ES-I3 (cell line): Measurements from ENCODE around the gene GRK3.
"Not testable (repeated sequence)": the region's sequence is repeated elsewhere in the genome, so short reads cannot be mapped to it uniquely, and the experiment has no call there.

Source experiments
- H3K36me3 ChIP-seq: 2 replicates; pipeline ENCODE4 v1.6.1; 2013; ENCODE audit warnings: mild to moderate bottlenecking, low read length, control low read depth, moderate library complexity; ENCODE audit not compliant: insufficient read depth
- H3K4me1 ChIP-seq: 2 replicates; pipeline ENCODE4 v1.6.1; 2013; ENCODE audit warnings: mild to moderate bottlenecking, control low read depth, low read length; ENCODE audit not compliant: insufficient read depth
- H3K9ac ChIP-seq: 2 replicates; pipeline ENCODE4 v1.6.1; 2013; ENCODE audit warnings: low read depth, mild to moderate bottlenecking, low read length, moderate library complexity
- H3K9me3 ChIP-seq: 2 replicates; pipeline ENCODE4 v1.6.1; 2013; ENCODE audit warnings: mild to moderate bottlenecking, low read length, moderate library complexity; ENCODE audit not compliant: control insufficient read depth, insufficient read depth

Gene GRK3

DNA sequence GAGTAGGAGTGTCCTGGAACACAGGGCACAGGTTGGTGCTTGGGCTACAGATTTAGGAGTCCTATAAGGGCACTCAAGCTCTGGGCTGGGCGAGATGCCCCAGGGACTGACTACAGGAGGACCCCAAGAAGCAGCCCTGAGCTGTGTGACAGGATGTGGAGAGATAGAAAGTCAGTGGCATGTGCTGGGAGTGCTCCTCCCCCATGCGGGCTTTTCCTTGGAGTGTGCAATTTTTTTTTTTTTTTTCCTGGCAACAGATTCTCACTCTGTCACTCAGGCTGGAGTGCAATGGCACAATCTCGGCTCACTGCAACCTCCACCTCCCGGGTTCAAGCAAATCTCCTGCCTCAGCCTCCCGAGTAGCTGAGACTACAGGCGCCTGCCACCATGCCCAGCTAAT, 144.0 kb downstream of the GRK3 start:
- not testable (repeated sequence) for H3K4me1 ChIP-seq, H3K9ac ChIP-seq, H3K36me3 ChIP-seq, H3K9me3 ChIP-seq

DNA sequence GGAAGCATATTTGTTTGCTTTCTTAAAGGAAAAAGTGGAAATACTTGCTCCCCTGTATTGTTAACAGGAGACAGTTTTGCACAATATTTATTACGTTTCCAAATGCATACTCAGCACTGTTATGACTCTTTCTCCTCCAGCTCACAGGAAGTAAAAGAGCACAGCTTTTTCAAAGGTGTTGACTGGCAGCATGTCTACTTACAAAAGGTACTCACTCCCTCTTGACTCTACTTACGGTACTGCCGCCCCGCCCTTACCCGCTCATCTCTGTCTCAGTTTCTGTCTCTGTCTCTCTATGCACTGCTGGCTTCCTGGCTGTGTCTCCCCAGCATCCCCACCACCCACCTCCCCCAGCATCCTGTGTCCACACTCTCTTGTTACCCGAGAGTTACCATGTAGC, 145.3 kb downstream of the GRK3 start:
- Histone ChIP-seq H3K9ac (no peak overlapping the region), H3K36me3 (no peaks in the 10 kb centered on the region), H3K4me1 (no peaks in the 10 kb centered on the region)

DNA sequence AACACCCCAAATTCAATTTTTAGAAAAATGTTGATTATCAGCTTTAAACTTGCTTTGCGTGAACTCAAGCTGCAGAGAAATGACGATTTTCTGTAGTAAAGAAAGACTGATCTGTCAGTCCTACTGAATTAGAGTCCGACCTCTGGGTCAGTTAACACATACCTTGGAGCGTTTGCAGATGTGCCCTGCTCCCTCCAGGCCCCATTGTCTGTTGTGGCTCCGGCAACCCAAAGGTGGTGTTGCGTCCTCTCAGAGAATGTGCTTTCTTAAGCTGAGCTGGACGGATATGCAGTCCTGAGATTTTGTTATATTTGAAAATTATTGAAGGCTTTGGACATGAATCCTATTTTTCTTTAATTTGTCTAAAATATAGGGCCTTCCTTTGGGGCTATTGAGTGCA, 146.0 kb downstream of the GRK3 start:
- Histone ChIP-seq H3K4me1 (no peaks in the 10 kb centered on the region), H3K9ac (no peak overlapping the region), H3K36me3 (no peaks in the 10 kb centered on the region), H3K9me3 (no peaks in the 10 kb centered on the region)

More for the DNA sequence above, 145.3 kb downstream of the GRK3 start:
- H3K9me3 ChIP-seq = no peaks in the 10 kb centered on the region

DNA sequence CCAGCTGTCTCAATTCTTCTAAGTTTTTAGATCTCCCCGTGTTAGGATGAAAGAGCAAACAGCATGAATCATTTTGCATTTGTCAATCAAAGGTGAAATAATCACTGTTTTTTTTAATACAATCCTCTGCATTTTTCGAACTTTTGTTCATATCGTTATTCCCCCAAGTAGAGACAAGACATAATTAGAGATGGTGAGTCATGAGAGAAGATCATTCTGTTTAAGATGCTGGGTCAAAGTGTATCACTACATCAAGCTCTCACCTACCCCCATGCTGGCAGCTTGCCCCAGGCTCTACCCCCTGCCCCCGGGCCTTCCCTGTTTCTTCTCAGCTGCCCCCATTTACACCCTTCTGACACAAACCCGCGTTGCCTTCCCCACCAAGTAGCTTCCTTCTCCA, 147.0 kb downstream of the GRK3 start:
- H3K36me3 ChIP-seq = no peaks in the 10 kb centered on the region
- no peak overlapping the region for H3K9ac ChIP-seq
- no peaks in the 10 kb centered on the region for H3K9me3 ChIP-seq
- no peaks in the 10 kb centered on the region for H3K4me1 ChIP-seq

DNA sequence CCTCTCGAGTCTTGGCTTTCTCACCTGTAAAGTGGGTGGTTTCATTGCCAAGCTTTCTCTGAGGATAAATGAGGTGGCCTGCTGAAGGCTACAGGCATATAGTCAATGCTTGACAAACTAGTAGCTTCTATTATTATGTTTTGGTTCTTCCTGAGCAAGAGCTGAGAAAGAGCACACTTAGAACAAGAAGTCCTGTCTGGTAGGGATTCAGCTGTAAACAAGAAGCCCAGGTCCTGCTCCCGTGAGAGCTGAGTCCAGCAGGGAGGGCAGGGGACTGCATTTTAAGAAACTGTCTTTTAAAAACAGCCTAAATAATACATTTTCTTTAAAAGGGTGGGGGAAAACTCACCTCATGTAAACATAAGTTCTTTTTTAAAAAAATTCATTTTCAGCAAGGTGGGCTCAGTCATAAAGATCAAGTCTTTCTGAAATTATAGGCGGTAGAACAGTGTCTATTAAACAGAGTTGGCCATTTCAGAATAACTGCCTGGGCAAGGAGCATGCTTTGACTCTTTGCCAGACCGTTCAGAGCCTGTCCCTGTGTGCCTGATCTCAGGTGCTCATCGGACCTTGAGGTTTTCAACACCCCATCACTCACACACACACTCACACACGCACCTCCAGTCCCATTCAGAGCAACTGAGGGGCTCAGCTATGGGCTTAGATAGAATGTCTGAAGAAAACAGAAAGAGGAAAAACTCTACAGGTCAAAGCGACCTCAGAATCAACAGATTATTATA, 148.4 kb downstream of the GRK3 start:
- H3K9ac ChIP-seq = no peak overlapping the region
- no peaks in the 10 kb centered on the region for H3K36me3 ChIP-seq
- no peaks in the 10 kb centered on the region for H3K9me3 ChIP-seq
- no peaks in the 10 kb centered on the region for H3K4me1 ChIP-seq

DNA sequence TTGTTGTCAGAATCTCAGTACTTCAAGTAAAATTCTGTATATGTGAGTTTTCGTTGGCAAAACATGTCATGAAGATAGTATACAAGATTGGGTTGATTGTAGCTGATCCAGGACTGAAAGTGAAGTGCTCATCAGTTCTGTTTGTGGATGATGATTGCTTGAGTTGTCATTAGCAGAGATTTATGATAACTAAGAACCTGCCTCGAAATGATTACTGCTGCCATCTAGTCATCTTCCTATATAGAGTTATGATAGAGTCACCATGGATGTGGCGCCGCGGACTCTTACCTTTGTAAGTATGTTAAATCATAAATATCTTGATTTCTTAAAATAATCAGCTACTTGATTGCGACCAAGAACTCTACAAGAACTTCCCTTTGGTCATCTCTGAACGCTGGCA, 149.6 kb downstream of the GRK3 start:
- Histone ChIP-seq H3K4me1 (no peaks in the 10 kb centered on the region), H3K36me3 (0 out of 2 replicates have a peak, but pooled peaks cover 3% of the 10 kb centered on the region)

DNA sequence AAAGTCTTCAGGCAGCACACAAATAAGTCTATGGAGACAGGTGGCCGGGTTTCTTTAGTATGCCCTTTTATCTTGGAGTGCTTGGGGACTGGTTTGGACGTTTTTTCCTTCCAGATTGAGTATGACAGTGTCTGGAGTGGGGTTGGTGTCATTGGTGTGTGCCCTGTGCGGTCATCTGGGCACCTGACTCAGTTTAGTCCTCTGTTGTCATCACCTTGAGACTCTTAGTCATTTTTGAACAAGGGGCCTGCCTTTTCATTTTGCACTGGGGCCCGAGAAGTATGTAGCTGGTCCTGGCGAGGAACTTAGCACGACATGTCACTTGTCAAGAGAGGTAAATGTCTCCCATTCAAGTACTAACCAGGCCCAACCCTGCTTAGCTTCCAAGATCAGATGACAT, 150.3 kb downstream of the GRK3 start:
- no peaks in the 10 kb centered on the region for H3K9me3 ChIP-seq
- 0 out of 2 replicates have a peak, but pooled peaks cover 3% of the 10 kb centered on the region for H3K36me3 ChIP-seq
- H3K9ac ChIP-seq = no peak overlapping the region
- H3K4me1 ChIP-seq = no peaks in the 10 kb centered on the region

More for the DNA sequence above, 149.6 kb downstream of the GRK3 start:
- Histone ChIP-seq H3K9ac (no peak overlapping the region), H3K9me3 (no peaks in the 10 kb centered on the region)

DNA sequence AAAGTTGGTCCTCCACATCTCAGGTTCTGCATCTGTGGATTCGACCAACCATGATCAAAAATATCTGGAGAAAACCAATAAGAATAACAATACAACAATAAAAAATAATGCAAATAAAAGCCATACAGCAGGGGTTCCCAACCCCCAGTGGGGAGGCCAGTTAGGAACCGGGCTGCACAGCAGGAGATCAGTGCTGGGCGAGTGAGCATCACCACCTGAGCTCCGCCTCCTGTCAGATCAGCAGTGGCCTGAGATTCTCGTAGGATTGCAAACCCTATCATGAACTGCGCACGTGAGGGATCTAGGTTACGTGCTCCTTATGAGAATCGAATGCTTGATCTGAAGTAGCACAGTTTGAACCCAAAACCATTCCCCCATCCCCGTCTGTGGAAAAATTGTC, 152.2 kb downstream of the GRK3 start:
- Histone ChIP-seq H3K4me1 (no peaks in the 10 kb centered on the region), H3K9me3 (no peaks in the 10 kb centered on the region), H3K36me3 (0 out of 2 replicates have a peak, but pooled peaks cover 3% of the 10 kb centered on the region), H3K9ac (no peak overlapping the region)

DNA sequence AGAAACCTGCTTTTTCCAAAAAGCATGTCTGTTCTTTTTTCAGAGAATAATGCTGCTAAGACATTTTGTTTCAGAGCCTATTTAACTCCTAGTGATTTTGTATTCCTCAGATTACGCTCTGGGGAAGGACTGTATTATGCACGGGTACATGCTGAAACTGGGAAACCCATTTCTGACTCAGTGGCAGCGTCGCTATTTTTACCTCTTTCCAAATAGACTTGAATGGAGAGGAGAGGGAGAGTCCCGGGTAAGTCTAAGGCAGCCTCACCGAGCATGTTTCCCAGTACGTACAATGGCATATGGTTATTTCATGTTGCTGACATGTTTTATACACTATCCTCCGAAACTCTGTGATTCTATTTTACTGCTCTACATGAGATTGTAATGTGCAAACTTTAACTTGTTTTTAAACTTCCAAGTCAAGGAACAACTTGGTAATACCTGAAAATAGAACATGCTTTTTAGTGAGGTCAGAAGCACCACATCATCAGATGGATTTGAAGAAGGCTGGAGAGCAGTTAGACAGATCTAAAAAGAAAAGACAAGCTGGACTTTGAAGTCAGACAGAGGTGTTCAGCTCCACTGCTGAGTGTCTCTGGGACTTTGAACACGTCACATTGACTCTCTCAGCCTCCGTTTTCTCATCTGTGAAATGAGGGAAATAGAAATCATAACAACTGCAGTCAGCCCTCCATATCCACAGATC, 153.8 kb downstream of the GRK3 start:
- H3K36me3 ChIP-seq = peaks cover 3% of the 10 kb centered on the region; the same call in 1 of the 2 replicates
- no peak overlapping the region for H3K9ac ChIP-seq
- no peaks in the 10 kb centered on the region for H3K4me1 ChIP-seq
- no peaks in the 10 kb centered on the region for H3K9me3 ChIP-seq

DNA sequence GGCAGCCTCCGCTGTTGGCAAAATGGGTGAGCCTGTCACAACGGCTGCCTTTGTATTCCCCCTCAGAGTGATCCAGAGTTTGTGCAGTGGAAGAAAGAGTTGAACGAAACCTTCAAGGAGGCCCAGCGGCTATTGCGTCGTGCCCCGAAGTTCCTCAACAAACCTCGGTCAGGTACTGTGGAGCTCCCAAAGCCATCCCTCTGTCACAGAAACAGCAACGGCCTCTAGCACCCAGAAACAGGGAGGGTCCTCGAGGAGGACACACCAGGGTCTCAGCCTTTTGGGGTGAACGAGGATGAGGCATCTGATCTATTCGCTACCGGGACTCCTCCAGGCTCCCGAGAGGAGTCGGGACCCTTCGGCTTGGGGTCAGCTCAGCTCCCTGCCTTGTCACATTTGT, 157.7 kb downstream of the GRK3 start:
- 0 out of 2 replicates have a peak, but pooled peaks cover 5% of the 10 kb centered on the region for H3K4me1 ChIP-seq
- H3K9ac ChIP-seq = no peak overlapping the region
- peaks cover 3% of the 10 kb centered on the region; the same call in 1 of the 2 replicates for H3K36me3 ChIP-seq
- no peaks in the 10 kb centered on the region for H3K9me3 ChIP-seq

DNA sequence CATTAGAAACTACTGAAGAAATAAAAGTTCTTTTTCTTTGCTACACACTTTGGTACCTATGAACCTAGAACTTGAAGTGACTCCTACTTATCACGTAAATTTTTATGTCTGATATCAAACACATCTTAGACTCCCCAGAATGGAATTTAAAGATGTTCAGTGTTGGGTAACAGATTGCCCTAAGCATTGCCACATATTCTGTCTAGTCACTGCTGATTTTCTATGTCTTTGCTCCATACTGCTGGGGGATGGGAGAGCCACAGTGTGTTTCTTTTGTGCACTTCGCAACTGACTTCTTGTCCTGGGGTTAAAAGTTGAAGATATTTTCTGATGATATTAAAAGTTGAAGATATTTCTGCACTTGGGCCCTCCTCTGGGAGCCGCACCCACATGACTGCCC, 158.2 kb downstream of the GRK3 start:
- 0 out of 2 replicates have a peak, but pooled peaks cover 5% of the 10 kb centered on the region for H3K4me1 ChIP-seq
- no peaks in the 10 kb centered on the region for H3K9me3 ChIP-seq
- H3K9ac ChIP-seq = no peak overlapping the region
- H3K36me3 ChIP-seq = peaks cover 3% of the 10 kb centered on the region; the same call in 1 of the 2 replicates

DNA sequence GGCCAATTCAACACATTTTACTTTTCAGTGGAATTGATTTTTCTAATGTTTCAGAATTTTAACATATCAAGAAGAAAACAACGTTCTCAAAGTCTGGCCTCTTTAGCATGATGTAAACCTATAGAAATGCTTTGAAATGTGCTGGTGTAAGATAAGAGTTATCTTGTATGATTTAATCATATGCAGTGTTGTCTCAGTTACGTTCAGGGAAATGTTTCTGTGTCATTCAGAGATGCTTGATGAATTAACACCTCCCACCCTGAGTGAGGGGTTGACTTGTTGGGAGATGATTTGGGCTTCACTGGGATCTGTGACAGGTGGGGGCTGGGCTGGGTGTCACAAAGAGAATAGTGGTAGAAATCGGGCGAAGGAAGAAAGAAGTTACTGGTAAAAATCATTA, 161.8 kb downstream of the GRK3 start:
- Histone ChIP-seq H3K9ac (no peak overlapping the region), H3K36me3 (no peaks in the 10 kb centered on the region; the same call in 1 of the 2 replicates), H3K4me1 (peaks cover 13% of the 10 kb centered on the region), H3K9me3 (no peaks in the 10 kb centered on the region)

DNA sequence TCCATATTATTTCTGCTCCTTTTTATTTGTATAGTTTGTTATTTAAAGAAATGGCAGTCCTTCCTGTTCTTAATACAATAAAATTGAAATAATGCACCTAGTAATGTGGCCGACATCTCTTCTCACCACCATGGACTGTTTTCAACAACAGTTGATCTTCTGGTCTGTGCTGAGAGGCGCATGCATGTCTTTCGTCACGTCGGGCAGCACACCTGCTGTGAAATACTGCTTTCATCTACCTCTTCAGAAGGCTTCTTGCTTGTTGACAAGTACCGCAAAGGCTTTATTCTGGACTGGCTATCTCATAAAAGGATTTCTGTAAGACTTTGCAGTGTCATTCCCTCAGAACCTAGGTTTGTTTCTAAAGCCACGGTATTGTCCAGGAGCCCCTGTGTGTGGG, 163.6 kb downstream of the GRK3 start:
- Histone ChIP-seq H3K9me3 (no peaks in the 10 kb centered on the region), H3K9ac (no peak overlapping the region), H3K4me1 (peaks cover 13% of the 10 kb centered on the region), H3K36me3 (no peaks in the 10 kb centered on the region)

DNA sequence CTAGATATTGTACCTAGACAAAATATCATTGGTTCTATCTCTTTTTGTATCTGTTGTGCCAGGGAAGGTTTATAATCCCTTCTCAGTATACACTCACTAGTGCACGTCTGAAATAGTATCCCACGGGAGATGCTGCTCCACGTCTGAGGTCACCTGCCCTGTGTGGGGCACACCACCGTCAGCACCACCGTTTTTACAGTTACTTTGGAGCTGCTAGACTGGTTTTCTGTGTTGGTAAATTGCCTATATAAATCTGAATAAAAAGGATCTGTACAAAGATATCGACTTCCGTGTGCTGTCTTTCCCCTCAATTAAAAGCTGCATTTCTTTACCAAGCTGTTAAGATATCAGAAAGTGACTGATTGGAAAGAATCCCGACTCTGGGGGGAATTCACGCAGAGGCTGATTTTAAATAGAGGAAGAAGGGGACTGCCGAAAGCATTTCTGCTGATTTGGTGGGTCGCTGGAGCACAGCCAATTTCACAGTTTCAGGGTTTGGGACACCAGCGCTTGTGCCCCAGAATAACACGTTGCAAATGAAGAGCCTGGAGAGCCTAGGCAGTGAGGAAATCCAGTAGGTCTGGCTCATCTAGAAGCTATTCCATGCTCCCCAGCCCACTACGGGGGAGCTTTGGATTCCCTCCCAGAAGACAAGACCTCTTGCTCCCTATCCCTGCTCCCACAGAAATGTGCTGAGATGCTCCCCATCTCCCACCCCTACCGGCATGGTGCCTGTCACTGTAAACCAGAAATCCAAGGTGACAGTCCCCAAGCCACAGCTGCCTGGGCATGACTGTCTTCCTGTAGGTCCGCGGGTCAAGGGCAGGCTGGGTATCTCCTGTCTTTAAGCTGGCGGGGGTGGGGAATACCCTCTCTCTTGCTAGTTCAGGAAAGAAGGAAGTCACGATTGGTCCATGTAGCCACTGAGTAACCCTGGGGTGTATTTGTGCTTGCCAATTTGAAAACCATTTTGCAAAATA, 164.8 kb downstream of the GRK3 start:
- no peaks in the 10 kb centered on the region for H3K9me3 ChIP-seq
- H3K9ac ChIP-seq = no peak overlapping the region
- H3K4me1 ChIP-seq = peaks cover 13% of the 10 kb centered on the region
- H3K36me3 ChIP-seq = no peaks in the 10 kb centered on the region
